ENCODE data around the gene DRAM1.
"Not testable (repeated sequence)": the region's sequence is repeated elsewhere in the genome, so short reads cannot be mapped to it uniquely, and the experiment has no call there.

DRAM1 gene

GRCh38 chr12:101856614-101857013 is 20.8 kb upstream of the DRAM1 start:
- DNase-seq; in situ Hi-C loops (cut with HindIII; ENCODE audit: low pct_ligation_motif_present, low pct_unique_long_range_greater_than_20kb, low sequenced_read_pairs): not testable (repeated sequence)

- peak; percentile 72 for DNase-seq
- in situ Hi-C loops (cut with HindIII; ENCODE audit: low pct_ligation_motif_present, low pct_unique_long_range_greater_than_20kb, low sequenced_read_pairs): no loop called here
Observed at GRCh38 chr12:101857043-101857558, 20.3 kb upstream of the DRAM1 start.

- no peak for DNase-seq
- in situ Hi-C loops (cut with HindIII; ENCODE audit: low pct_ligation_motif_present, low pct_unique_long_range_greater_than_20kb, low sequenced_read_pairs): no loop called here
Observed at GRCh38 chr12:101858361-101858760, 19.0 kb upstream of the DRAM1 start.

- no peak for DNase-seq
- in situ Hi-C loops (cut with HindIII; ENCODE audit: low pct_ligation_motif_present, low pct_unique_long_range_greater_than_20kb, low sequenced_read_pairs): no loop called here
Observed at GRCh38 chr12:101859664-101860607, 17.4 kb upstream of the DRAM1 start.

GRCh38 chr12:101861688-101862087 is 15.7 kb upstream of the DRAM1 start:
- in situ Hi-C loops (cut with HindIII; ENCODE audit: low pct_ligation_motif_present, low pct_unique_long_range_greater_than_20kb, low sequenced_read_pairs); DNase-seq: not testable (repeated sequence)

- DNase-seq: no peak
- in situ Hi-C loops (cut with HindIII; ENCODE audit: low pct_ligation_motif_present, low pct_unique_long_range_greater_than_20kb, low sequenced_read_pairs): no loop called here
Observed at GRCh38 chr12:101862245-101862644, 15.1 kb upstream of the DRAM1 start.

- in situ Hi-C loops (cut with HindIII; ENCODE audit: low pct_ligation_motif_present, low pct_unique_long_range_greater_than_20kb, low sequenced_read_pairs): no loop called here
- no peak for DNase-seq
Observed at GRCh38 chr12:101863981-101864380, 13.4 kb upstream of the DRAM1 start.

- in situ Hi-C loops (cut with HindIII; ENCODE audit: low pct_ligation_motif_present, low pct_unique_long_range_greater_than_20kb, low sequenced_read_pairs): no loop called here
- DNase-seq: no peak
Observed at GRCh38 chr12:101866615-101867373, 10.6 kb upstream of the DRAM1 start.

GRCh38 chr12:101867619-101868018 is 9.8 kb upstream of the DRAM1 start:
- in situ Hi-C loops (cut with HindIII; ENCODE audit: low pct_ligation_motif_present, low pct_unique_long_range_greater_than_20kb, low sequenced_read_pairs): not testable (repeated sequence)

GRCh38 chr12:101870925-101871324 is 6.5 kb upstream of the DRAM1 start:
- no peak for DNase-seq
- in situ Hi-C loops (cut with HindIII; ENCODE audit: low pct_ligation_motif_present, low pct_unique_long_range_greater_than_20kb, low sequenced_read_pairs): no loop called here

More at GRCh38 chr12:101867619-101868018, 9.8 kb upstream of the DRAM1 start:
- not testable (repeated sequence) for DNase-seq

- DNase-seq: no peak
- in situ Hi-C loops (cut with HindIII; ENCODE audit: low pct_ligation_motif_present, low pct_unique_long_range_greater_than_20kb, low sequenced_read_pairs): no loop called here
Observed at GRCh38 chr12:101875162-101875561, 2.2 kb upstream of the DRAM1 start.

GRCh38 chr12:101876322-101876860 is 989 bp upstream of the DRAM1 start:
- DNase-seq: peak; percentile 44
- in situ Hi-C loops (cut with HindIII; ENCODE audit: low pct_ligation_motif_present, low pct_unique_long_range_greater_than_20kb, low sequenced_read_pairs): no loop called here

- DNase-seq: peak; percentile 51
- in situ Hi-C loops (cut with HindIII; ENCODE audit: low pct_ligation_motif_present, low pct_unique_long_range_greater_than_20kb, low sequenced_read_pairs): no loop called here
Observed at GRCh38 chr12:101877806-101878242, 444 bp downstream of the DRAM1 start.

GRCh38 chr12:101878243-101878821 is 952 bp downstream of the DRAM1 start:
- DNase-seq: peak; percentile 64
- in situ Hi-C loops (cut with HindIII; ENCODE audit: low pct_ligation_motif_present, low pct_unique_long_range_greater_than_20kb, low sequenced_read_pairs): no loop called here

GRCh38 chr12:101880769-101881168 is 3.4 kb downstream of the DRAM1 start:
- no peak for DNase-seq
- in situ Hi-C loops (cut with HindIII; ENCODE audit: low pct_ligation_motif_present, low pct_unique_long_range_greater_than_20kb, low sequenced_read_pairs): no loop called here

GRCh38 chr12:101881228-101881627 is 3.8 kb downstream of the DRAM1 start:
- in situ Hi-C loops (cut with HindIII; ENCODE audit: low pct_ligation_motif_present, low pct_unique_long_range_greater_than_20kb, low sequenced_read_pairs): no loop called here

GRCh38 chr12:101884174-101884573 is 6.8 kb downstream of the DRAM1 start:
- peak; percentile 45 for DNase-seq

More at GRCh38 chr12:101881228-101881627, 3.8 kb downstream of the DRAM1 start:
- no peak for DNase-seq

GRCh38 chr12:101884781-101885340 is 7.5 kb downstream of the DRAM1 start:
- in situ Hi-C loops (cut with HindIII; ENCODE audit: low pct_ligation_motif_present, low pct_unique_long_range_greater_than_20kb, low sequenced_read_pairs); DNase-seq: not testable (repeated sequence)

More at GRCh38 chr12:101884174-101884573, 6.8 kb downstream of the DRAM1 start:
- in situ Hi-C loops (cut with HindIII; ENCODE audit: low pct_ligation_motif_present, low pct_unique_long_range_greater_than_20kb, low sequenced_read_pairs): no loop called here
